PC-3 (cell line): ENCODE results near the gene GDF11.

Source experiments
- CTCF ChIP-seq: fragments of 300-600 bp; sonication (generic); conservative IDR thresholded peaks from 2 replicates; pipeline ENCODE4 v1.5.1; 2017; ENCODE audit warnings: antibody characterized with exemption, low read depth, mild to moderate bottlenecking, low read length
- EZH2 ChIP-seq: fragments of 300-600 bp; sonication (generic); IDR thresholded peaks from one replicate; pipeline ENCODE4 v1.6.1; 2017; ENCODE audit warnings: antibody characterized with exemption, mild to moderate bottlenecking, low read length; ENCODE audit not compliant: unreplicated experiment
- EZH2phosphoT487 ChIP-seq: fragments of 300-600 bp; sonication (generic); IDR thresholded peaks from 2 replicates; pipeline ENCODE4 v1.6.1; 2018; ENCODE audit warnings: mild to moderate bottlenecking, antibody characterized with exemption, low read length, borderline replicate concordance

- TF ChIP-seq CTCF = no peak
- no peak for TF ChIP-seq EZH2
- no peak for TF ChIP-seq EZH2phosphoT487
These were observed 9.1 kb upstream of the GDF11 start for GRCh38 chr12:55733858-55734257.
